Upper lobe of right lung (tissue), 1 donor: Measurements from ENCODE around the gene TM9SF4. TPM values are rescaled to one million over a fixed set of nuclear protein-coding genes. Genes with fewer than 3 reads are reported as not detected.
"Not testable (repeated sequence)": the region's sequence is repeated elsewhere in the genome, so short reads cannot be mapped to it uniquely, and the experiment has no call there.

Experiments
- ATAC-seq: fragments of 200-7000 bp; cut with Tn5 transposase; one replicate; pipeline ENCODE4 v1.9.1; 2020; ENCODE audit warnings: mild to moderate bottlenecking, moderate library complexity
- DNase-seq: peaks from one replicate; pipeline ENCODE4 v3.0.0-alpha.2; 2020
- H3K27ac ChIP-seq: fragments of 200-600 bp; one replicate; pipeline ENCODE4 v1.8.0; 2022
- H3K27me3 ChIP-seq: fragments of 200-600 bp; one replicate; pipeline ENCODE4 v1.8.0; 2022; ENCODE audit warnings: mild to moderate bottlenecking
- H3K36me3 ChIP-seq: fragments of 200-600 bp; one replicate; pipeline ENCODE4 v1.8.0; 2022
- H3K4me1 ChIP-seq: fragments of 200-600 bp; one replicate; pipeline ENCODE4 v1.8.0; 2022
- H3K4me3 ChIP-seq: fragments of 200-600 bp; one replicate; pipeline ENCODE4 v1.8.0; 2022; ENCODE audit warnings: mild to moderate bottlenecking
- H3K9me3 ChIP-seq: fragments of 200-600 bp; one replicate; pipeline ENCODE4 v1.8.0; 2022
- CTCF ChIP-seq: fragments of 200-600 bp; IDR thresholded peaks from one replicate; pipeline ENCODE4 v1.8.0; 2022; ENCODE audit warnings: antibody characterized with exemption
- intact Hi-C: fragments of 100-400 bp; cut with DNase I; formaldehyde crosslinking; loops from one replicate; pipeline ENCODE4 v1.11.0; 2022
- total RNA-seq: library from RNA; stranded (reverse); fragmentation: NEBNext Ultra II Directional; extraction: Animal tissue kit (Norgen Biotek cat#: 25700); gene quantifications from one replicate; pipeline ENCODE4 v1.2.1, GENCODE V29; 2021
- donor health status: DM: no; HTN: yes; CAD: no; lungs with severe emphysema.

TM9SF4 gene
- total RNA-seq, 1 donor from 2014 or later: 49.2 TPM

- no peaks in the 10 kb centered on the region for H3K27me3 ChIP-seq
- H3K27ac ChIP-seq: no peak overlapping the region
- peaks cover 38% of the 10 kb centered on the region for H3K4me1 ChIP-seq
- intact Hi-C loops: no loop called here
- DNase-seq (no peak), ATAC-seq (no peak)
- H3K9me3 ChIP-seq: no peaks in the 10 kb centered on the region
- no peak for TF ChIP-seq CTCF
- H3K4me3 ChIP-seq: no peak overlapping the region
- H3K36me3 ChIP-seq: peaks cover 9% of the 10 kb centered on the region
Observed at GRCh38 chr20:32115211-32115767, 5.8 kb downstream of the TM9SF4 start.

- ATAC-seq: no peak
- Histone ChIP-seq H3K27ac (no peak overlapping the region), H3K36me3 (peaks cover 9% of the 10 kb centered on the region), H3K4me3 (no peak overlapping the region), H3K4me1 (peaks cover 30% of the 10 kb centered on the region), H3K27me3 (no peaks in the 10 kb centered on the region), H3K9me3 (no peaks in the 10 kb centered on the region)
- no peak for TF ChIP-seq CTCF
- no peak for DNase-seq
- intact Hi-C loops: no loop called here
Observed at GRCh38 chr20:32116079-32116521, 6.6 kb downstream of the TM9SF4 start.

DNA sequence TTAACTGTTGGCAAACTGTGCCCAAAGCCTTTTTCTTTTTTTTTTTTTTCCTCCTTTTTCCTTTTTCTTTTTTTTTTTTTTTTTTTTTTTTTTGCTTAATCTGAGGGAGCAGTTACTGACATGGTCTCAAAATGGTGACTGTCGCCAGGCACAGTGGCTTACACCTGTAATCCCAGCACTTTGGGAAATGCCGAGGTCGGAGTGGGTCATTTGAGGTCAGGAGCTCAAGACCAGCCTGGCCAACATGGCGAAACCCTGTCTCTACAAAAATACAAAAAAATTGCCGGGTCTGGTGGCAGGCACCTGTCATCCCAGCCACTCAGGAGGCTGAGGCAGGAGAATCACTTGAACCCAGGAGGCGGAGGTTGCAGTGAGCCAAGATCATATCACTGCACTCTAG is 7.3 kb downstream of the TM9SF4 start:
- H3K27ac ChIP-seq, H3K4me3 ChIP-seq, H3K36me3 ChIP-seq, DNase-seq, H3K9me3 ChIP-seq, H3K27me3 ChIP-seq, intact Hi-C loops, ATAC-seq: not testable (repeated sequence)
- peaks cover 23% of the 10 kb centered on the region for H3K4me1 ChIP-seq

GRCh38 chr20:32118427-32118826 is 8.9 kb downstream of the TM9SF4 start:
- intact Hi-C loops, DNase-seq, H3K27me3 ChIP-seq, ATAC-seq, H3K9me3 ChIP-seq, H3K4me1 ChIP-seq, H3K36me3 ChIP-seq, H3K4me3 ChIP-seq, H3K27ac ChIP-seq: not testable (repeated sequence)

DNA sequence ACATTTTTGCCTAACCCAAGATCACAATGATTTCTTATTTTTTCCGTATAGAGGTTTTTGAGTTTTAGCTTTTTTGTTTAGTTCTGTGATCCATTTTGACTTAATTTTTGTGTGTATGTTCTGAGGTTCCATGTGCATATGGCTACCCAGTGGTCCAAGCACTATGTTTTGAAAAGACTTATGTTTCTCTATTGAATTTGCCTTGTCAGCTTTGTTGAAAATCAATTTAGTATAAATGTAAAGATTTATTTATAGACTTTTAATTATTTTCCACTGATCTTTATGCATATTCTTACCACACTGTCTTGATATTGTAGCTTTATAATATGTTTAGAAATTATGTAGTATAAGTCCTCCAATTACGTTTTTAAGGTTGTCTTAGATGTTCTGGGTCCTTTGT is 10.2 kb downstream of the TM9SF4 start:
- ATAC-seq (no peak), DNase-seq (no peak)
- Histone ChIP-seq H3K4me3 (no peak overlapping the region), H3K4me1 (peaks cover 10% of the 10 kb centered on the region), H3K27me3 (no peaks in the 10 kb centered on the region), H3K36me3 (peaks cover 7% of the 10 kb centered on the region), H3K27ac (no peak overlapping the region), H3K9me3 (no peaks in the 10 kb centered on the region)
- intact Hi-C loops: no loop called here
- TF ChIP-seq CTCF: no peak

GRCh38 chr20:32121908-32122307 is 12.4 kb downstream of the TM9SF4 start:
- H3K36me3 ChIP-seq, ATAC-seq, H3K27ac ChIP-seq, H3K4me3 ChIP-seq, H3K4me1 ChIP-seq, DNase-seq, H3K9me3 ChIP-seq, H3K27me3 ChIP-seq, intact Hi-C loops: not testable (repeated sequence)

GRCh38 chr20:32123088-32123487 is 13.6 kb downstream of the TM9SF4 start:
- no peaks in the 10 kb centered on the region for H3K27me3 ChIP-seq
- TF ChIP-seq CTCF: no peak
- H3K36me3 ChIP-seq: no peaks in the 10 kb centered on the region
- intact Hi-C loops: no loop called here
- no peak for ATAC-seq
- DNase-seq: no peak
- H3K27ac ChIP-seq: no peak overlapping the region
- no peaks in the 10 kb centered on the region for H3K9me3 ChIP-seq
- no peak overlapping the region for H3K4me3 ChIP-seq
- H3K4me1 ChIP-seq: no peaks in the 10 kb centered on the region
